OCI-LY3 (cell line): ENCODE measurements around the gene ABTB2.

Source experiments
- EZH2phosphoT487 ChIP-seq: fragments of 200-600 bp; shearing (Covaris generic); IDR thresholded peaks from 2 replicates; pipeline ENCODE4 v1.6.1; 2018; ENCODE audit warnings: antibody characterized with exemption, mixed run types, low read depth
- TF ChIP-seq, protein P1 (sequence below): fragments of 200-600, 300-600 bp; sonication (generic); IDR thresholded peaks from 2 replicates; pipeline ENCODE4 v1.5.1; 2014; ENCODE audit warnings: antibody characterized with exemption, low read length, low read depth

DNA sequence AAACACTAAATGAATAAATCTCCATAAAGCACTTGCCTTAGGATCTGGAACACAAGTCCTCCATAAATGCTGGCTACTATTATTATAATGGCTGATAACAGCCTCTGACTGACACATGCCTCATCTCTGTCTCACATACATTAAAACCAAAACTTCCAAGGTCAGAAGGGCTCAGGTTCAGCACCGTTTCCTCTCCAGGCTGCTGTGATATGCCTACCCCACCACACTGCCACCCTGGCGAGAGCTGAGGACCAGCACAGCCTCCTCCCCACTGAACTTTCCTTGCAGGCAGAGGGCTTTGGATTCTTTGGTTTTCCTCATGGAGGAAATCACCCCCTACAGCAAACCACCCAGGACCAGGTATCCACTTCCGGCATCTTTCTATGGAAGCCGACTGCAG is 112.8 kb downstream of the ABTB2 start:
- TF ChIP-seq, protein P1, sequence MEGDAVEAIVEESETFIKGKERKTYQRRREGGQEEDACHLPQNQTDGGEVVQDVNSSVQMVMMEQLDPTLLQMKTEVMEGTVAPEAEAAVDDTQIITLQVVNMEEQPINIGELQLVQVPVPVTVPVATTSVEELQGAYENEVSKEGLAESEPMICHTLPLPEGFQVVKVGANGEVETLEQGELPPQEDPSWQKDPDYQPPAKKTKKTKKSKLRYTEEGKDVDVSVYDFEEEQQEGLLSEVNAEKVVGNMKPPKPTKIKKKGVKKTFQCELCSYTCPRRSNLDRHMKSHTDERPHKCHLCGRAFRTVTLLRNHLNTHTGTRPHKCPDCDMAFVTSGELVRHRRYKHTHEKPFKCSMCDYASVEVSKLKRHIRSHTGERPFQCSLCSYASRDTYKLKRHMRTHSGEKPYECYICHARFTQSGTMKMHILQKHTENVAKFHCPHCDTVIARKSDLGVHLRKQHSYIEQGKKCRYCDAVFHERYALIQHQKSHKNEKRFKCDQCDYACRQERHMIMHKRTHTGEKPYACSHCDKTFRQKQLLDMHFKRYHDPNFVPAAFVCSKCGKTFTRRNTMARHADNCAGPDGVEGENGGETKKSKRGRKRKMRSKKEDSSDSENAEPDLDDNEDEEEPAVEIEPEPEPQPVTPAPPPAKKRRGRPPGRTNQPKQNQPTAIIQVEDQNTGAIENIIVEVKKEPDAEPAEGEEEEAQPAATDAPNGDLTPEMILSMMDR, result no peak
- no peak for TF ChIP-seq EZH2phosphoT487
